Calu3 (cell line): ENCODE results near the gene WDR93. TPM values are rescaled to one million over a fixed set of nuclear protein-coding genes. Genes with fewer than 3 reads are reported as not detected.

Experiments used
- BruUV-seq: library from RNA; stranded (reverse); fragments of 400-500 nt; replicated peaks from 2 replicates; lab custom pipeline; 2021; lab: Mats Ljungman, UMichigan
- CTCF ChIA-PET: fragments of 300-600 bp; sonication (Branson Sonifier 250); formaldehyde crosslinking; loops from one replicate; lab custom pipeline; 2022; ENCODE audit warnings: antibody characterized with exemption; lab: Charles Lee
- DNase-seq: peaks from one replicate; pipeline ENCODE4 v3.0.0; 2022
- H3K27ac Mint-ChIP-seq: one replicate; pipeline ENCODE4 v1.8.0; 2022; ENCODE audit warnings: mixed read lengths; ENCODE audit not compliant: unreplicated experiment
- H3K27me3 Mint-ChIP-seq: one replicate; pipeline ENCODE4 v1.8.0; 2022; ENCODE audit warnings: mixed read lengths; ENCODE audit not compliant: unreplicated experiment
- H3K36me3 Mint-ChIP-seq: one replicate; pipeline ENCODE4 v1.8.0; 2022; ENCODE audit warnings: mild to moderate bottlenecking, moderate library complexity, mixed read lengths; ENCODE audit not compliant: insufficient read depth, unreplicated experiment
- H3K4me1 Mint-ChIP-seq: one replicate; pipeline ENCODE4 v1.8.0; 2022; ENCODE audit warnings: mild to moderate bottlenecking, low read depth, mixed read lengths; ENCODE audit not compliant: unreplicated experiment
- H3K4me3 Mint-ChIP-seq: one replicate; pipeline ENCODE4 v1.8.0; 2022; ENCODE audit warnings: mild to moderate bottlenecking, low read depth, moderate library complexity, mixed read lengths; ENCODE audit not compliant: unreplicated experiment
- H3K9me3 Mint-ChIP-seq: one replicate; pipeline ENCODE4 v1.8.0; 2022; ENCODE audit warnings: low read depth, mixed read lengths; ENCODE audit not compliant: unreplicated experiment
- CTCF ChIP-seq: fragments of 200-600 bp; IDR thresholded peaks from one replicate; pipeline ENCODE4 v1.8.0; 2022; ENCODE audit warnings: antibody characterized with exemption; ENCODE audit not compliant: unreplicated experiment
- intact Hi-C: fragments of 100-400 bp; cut with micrococcal nuclease; formaldehyde crosslinking; loops from one replicate; pipeline ENCODE4 v1.10.0; 2022; ENCODE audit not compliant: unreplicated experiment
- total RNA-seq: library from RNA; stranded (reverse); gene quantifications from 2 replicates; pipeline ENCODE4 v1.2.3, GENCODE V29; 2022

Gene WDR93
- total RNA-seq, 1 experiment from 2014 or later = not detected

- no peak for TF ChIP-seq CTCF
- Mint-ChIP-seq H3K4me3 (no peak overlapping the region), H3K4me1 (peaks cover 9% of the 10 kb centered on the region), H3K27me3 (peaks cover 14% of the 10 kb centered on the region), H3K27ac (no peak overlapping the region), H3K36me3 (peaks cover 7% of the 10 kb centered on the region), H3K9me3 (no peaks in the 10 kb centered on the region)
- no peak for DNase-seq
- no TSS peak for BruUV-seq
- CTCF ChIA-PET = interaction anchor here (0.7 to 2.1 kb wide), 3 partner anchors 9 to 126 kb away, joined by 3 to 18 read pairs (median 6); no protein-coding TSS in a partner anchor
- intact Hi-C loops = loop anchor here (10.0 kb wide), 1 partner anchor 104 kb away; no protein-coding TSS in a partner anchor
Measured at GRCh38 chr15:89749054-89749453, 58.4 kb downstream of the WDR93 start.

GRCh38 chr15:89749526-89749925 is 58.9 kb downstream of the WDR93 start:
- H3K4me1 Mint-ChIP-seq = peaks cover 11% of the 10 kb centered on the region
- no peak for TF ChIP-seq CTCF
- H3K36me3 Mint-ChIP-seq = peaks cover 7% of the 10 kb centered on the region
- peaks cover 14% of the 10 kb centered on the region for H3K27me3 Mint-ChIP-seq
- CTCF ChIA-PET = interaction anchor here (0.6 to 3.1 kb wide), 8 partner anchors 9 to 125 kb away, joined by 3 to 18 read pairs (median 4); no protein-coding TSS in a partner anchor
- H3K9me3 Mint-ChIP-seq = no peaks in the 10 kb centered on the region
- no peak for DNase-seq
- no peak overlapping the region for H3K27ac Mint-ChIP-seq
- intact Hi-C loops = loop anchor here (10.0 kb wide), 1 partner anchor 105 kb away; no protein-coding TSS in a partner anchor
- BruUV-seq = no TSS peak
- peak overlapping the region; percentile 62 for H3K4me3 Mint-ChIP-seq

GRCh38 chr15:89749951-89750559 is 59.4 kb downstream of the WDR93 start:
- DNase-seq = peak; percentile 35
- Mint-ChIP-seq H3K4me1 (peaks cover 17% of the 10 kb centered on the region), H3K9me3 (no peaks in the 10 kb centered on the region), H3K36me3 (peaks cover 7% of the 10 kb centered on the region), H3K27me3 (peaks cover 14% of the 10 kb centered on the region), H3K27ac (no peak overlapping the region), H3K4me3 (peak overlapping the region; percentile 62)
- intact Hi-C loops = loop anchor here (1.0 to 10.0 kb wide), 2 partner anchors 10 to 105 kb away; no protein-coding TSS in a partner anchor
- BruUV-seq = TSS peak; percentile 37
- CTCF ChIA-PET = interaction anchor here (0.6 to 3.1 kb wide), 10 partner anchors 10 to 125 kb away, joined by 3 to 18 read pairs (median 4); no protein-coding TSS in a partner anchor
- no peak for TF ChIP-seq CTCF

- peak; percentile 98 for DNase-seq
- BruUV-seq = no TSS peak
- no peak within 1 kb of the TSS for H3K27ac Mint-ChIP-seq
- peaks cover 25% of the 10 kb centered on the region for H3K4me1 Mint-ChIP-seq
- H3K27me3 Mint-ChIP-seq = peaks cover 14% of the 10 kb centered on the region
- H3K36me3 Mint-ChIP-seq = peaks cover 7% of the 10 kb centered on the region
- H3K4me3 Mint-ChIP-seq = peak within 1 kb of the TSS; percentile 62
- peak; percentile 92 for TF ChIP-seq CTCF
- intact Hi-C loops = loop anchor here (1.0 kb wide), 1 partner anchor 11 kb away; no protein-coding TSS in a partner anchor
- CTCF ChIA-PET = interaction anchor here (0.8 to 3.1 kb wide), 9 partner anchors 11 to 124 kb away, joined by 3 to 18 read pairs (median 6); no protein-coding TSS in a partner anchor
- H3K9me3 Mint-ChIP-seq = no peaks in the 10 kb centered on the region
Measured at GRCh38 chr15:89750560-89751542, 60.2 kb downstream of the WDR93 start, which contains the start of gene MESP1. Gene MESP1, minus strand, starts transcription at chr15:89751249. Its CDS starts 18 bp downstream, at chr15:89751231.
